HUDEP-2 (cell line): ENCODE data around the gene GPR34.

ENCODE experiments used
- DNase-seq, 76 experiments: peaks; one replicate each; lab custom pipeline; 2025; ENCODE audit not compliant: unreplicated experiment in 76 of 76; lab: John Stamatoyannopoulos, UW

The GPR34 gene

DNA sequence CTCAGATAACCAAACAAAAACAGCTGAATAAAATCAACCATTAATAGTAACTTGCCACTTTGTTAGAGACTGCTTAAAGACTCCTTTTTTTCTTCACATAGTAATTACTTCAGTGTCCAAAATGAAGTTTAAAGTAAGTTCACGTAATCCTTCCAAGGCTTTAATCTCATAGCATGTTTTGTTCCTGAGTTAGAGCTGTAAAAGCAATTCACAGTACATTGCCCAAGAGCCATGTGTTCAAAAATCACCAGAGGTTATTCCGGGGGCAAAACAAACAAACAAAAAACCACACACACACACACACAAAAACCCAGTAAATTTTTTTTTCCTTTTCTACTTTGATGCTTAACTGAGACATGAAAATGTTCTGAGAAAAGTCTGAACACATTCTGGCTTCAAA lies 41.3 kb downstream of the GPR34 start:
- no peak for DNase-seq

DNA sequence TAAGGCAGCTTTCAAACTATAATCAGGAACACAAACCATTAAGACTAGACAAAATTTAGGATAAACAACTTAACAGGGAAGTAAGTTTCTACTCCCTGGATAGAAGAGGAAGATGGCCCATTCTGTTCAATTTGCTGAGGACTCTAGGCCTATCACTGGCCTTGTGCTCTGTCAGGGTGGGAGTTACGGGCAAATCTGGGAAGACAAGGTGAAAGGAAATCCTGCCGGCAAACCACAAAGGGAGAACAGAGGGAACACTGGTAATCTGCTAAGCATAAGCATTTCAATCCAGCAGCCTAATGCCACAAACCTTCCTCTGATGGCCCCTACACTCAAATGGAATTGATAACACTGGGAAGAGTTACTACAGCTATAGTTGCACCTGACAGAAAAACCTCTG lies 43.5 kb downstream of the GPR34 start:
- DNase-seq, result no peak

DNA sequence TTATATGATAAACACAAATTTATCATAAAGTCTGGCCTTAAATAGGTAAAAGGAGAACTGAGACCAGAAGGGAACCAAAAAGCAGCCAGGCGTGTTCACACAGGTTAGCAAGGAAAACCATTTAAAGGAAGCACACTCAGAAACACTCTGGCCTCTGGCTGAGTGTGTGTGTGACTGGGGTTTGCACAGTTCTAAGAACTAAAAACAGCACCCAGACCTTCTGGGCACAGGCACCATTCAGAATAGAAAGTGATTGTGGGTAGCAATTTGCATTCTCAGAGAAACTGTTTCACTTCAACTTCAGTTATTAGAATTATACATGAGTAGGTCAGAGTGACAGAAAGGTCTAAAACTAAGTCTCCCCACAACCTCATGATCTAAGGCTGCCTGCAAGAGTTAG lies 45.2 kb downstream of the GPR34 start:
- no peak for DNase-seq

DNA sequence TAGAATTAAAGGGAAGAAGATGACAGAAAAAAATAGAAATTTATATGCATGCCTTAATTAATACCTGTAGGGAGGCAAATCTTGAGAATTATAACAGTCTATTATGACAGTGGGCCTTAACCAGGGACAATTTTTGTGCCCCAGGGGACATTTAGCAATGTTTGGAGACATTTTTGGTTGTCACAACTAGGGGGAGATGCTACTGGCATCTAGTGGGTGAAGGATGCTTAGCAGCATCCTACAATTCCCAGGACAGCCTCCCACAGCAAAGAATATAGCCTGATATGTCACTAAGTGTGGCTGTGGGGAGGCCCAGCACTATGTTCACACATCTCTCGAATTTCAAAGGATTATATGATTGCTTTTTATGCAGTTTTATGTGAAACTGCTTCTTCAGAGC lies 45.8 kb downstream of the GPR34 start:
- DNase-seq, result peak in 20 of 76 experiments; percentile 0 to 27 (median 3)

DNA sequence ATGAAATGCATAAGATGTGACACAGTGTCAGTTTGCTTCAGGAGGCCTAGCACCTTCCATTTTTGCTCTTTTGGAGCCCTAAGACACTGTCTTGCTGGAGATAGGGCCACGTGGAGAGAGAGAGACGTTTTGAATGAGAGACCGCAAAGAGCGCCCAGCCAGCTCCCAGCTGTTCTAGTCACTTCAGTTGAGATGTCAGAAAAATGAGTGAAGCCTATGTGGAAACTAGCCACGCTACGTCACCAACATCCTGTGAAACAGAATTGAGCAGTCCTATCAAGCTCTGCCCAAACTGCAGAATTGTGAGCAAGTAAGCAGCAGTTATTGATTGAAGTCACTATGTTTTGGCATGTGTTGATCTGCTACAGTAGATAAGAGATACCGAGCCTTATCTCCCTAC lies 48.3 kb downstream of the GPR34 start:
- DNase-seq, result peak in 54 of 76 experiments; percentile 0 to 78 (median 16)

DNA sequence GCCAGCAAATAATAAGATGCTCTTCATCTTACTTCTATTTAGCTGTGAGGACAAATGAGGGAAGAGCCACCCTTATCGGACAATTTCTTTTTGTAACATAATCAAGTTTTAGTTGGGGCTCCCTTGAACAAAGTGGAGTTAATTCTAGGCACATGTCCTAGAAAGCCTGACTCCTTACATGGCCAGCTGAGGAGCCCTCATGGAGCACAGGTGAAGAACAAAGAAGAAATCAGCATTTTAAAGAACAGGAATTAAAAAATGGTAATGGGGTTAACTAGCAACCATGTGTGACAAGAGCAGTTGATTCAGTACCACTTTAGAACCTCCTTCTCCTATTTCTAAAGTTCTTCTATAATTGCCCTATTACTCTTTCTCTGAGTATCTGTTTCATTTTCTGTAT lies 51.1 kb downstream of the GPR34 start:
- no peak for DNase-seq
